HG03565 (cell line): Measurements from ENCODE around the gene PAXX.

Experiments used
- ATAC-seq: cut with Tn5 transposase; IDR thresholded peaks from one replicate; pipeline ENCODE4 v1.9.1; 2021; ENCODE audit warnings: mild to moderate bottlenecking, moderate library complexity; ENCODE audit not compliant: unreplicated experiment

The PAXX gene

DNA sequence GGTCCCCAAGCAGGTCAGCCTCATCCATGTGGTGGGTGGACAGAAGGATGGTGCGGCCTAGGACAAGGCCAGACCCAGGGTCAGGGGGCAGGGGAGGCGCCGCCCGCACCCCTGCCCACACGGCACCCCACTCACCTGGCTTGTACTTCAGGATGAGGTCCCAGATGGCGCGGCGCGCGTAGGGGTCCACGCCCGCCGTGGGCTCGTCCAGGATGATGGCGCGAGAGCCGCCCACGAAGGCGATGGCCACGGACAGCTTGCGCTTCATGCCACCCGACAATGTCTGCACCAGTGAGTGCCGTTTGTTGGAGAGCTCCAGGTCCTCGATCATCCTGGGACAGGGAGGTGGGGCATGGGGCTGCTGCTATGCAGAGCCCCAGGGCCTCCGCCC lies 23.3 kb downstream of the PAXX start:
- no peak for ATAC-seq

DNA sequence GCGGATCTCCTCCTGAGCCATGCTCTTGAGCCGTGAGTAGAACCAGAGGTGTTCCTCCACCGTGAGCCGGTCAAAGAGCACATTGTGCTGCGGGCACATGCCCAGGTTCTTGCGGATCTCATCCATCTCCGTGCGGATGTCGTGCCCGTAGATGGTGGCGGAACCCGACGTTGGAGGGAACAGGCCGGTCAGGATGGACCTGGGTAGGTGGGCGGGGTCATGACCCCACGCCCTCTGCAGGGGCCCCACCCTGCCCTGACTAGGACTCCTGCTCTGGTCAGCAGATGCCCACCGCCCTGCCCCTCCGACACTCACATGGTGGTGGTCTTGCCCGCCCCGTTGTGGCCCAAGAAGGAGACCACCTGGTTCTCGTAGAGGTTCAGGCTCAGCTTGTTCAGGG lies 23.8 kb downstream of the PAXX start:
- ATAC-seq = no peak

DNA sequence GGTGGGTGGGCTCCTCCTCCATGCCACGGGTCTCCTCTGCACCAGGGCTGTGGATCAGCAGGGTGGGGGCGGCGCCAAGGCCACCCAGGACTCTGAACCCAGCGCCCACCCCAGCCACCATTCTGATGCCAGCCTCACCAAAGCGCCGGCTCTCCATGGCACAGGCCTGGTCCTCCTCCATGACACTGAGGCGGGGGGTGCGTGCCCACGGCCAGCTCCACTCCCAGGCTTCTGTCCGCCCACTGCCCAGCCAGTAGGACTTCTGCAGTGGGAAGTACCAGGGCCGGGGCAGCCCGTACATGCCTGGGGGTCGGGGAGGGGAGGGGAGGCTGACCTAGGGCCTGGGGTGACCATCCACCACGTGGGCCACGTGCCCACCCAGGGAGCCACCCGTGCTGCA lies 24.2 kb downstream of the PAXX start:
- no peak for ATAC-seq

DNA sequence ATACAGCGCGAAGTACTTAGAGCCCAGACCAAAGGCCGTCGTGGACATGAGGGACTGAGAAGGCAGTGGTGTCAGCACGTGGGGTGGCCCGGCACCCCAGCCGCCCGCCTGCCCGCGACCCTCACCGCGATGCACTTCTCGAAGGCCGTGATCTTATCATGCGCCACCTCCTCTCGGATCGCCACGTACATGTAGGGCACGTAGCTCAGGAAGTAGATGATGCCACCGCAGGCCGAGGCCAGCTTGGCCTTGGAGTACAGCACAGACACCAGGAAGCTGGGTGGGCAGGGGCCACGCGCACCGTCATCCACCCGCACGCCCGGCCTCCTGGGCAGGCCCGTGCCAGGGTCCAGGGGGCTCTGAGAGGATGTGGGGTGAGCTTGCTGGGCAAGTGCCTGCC lies 24.8 kb downstream of the PAXX start:
- no peak for ATAC-seq

DNA sequence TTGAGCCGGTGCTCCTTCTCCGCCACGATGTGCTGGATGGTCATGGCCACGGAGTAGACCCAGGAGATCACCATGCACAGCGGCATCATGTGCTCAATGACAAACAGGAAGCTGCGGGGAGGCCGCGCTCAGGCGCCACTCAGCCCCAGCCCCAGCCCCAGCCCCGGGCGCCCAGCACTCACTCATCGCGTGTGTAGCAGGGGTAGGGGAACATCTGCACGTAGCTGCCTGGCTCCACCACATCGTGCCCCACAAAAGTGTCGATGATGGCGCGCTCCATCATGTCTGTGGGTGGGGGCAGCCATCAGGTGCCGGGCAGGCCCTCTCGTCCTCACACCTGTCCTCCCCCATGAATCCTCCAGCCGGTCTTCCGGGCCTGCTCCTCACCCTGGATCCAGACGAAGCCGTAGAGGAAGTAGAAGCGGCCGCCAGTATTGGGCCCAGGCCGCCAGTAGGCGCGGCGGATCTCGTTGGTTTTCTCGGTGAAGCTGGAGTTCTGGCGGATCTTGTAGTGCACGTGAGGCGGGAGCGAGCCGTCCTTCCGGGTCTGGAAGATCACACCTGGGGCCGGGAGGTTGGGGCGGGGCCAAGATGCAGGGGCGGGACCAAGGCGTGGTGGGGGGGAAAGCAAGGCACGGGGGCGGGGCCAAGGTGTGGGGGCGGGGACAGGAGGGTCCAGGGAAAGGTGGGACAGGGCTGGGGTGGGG lies 25.7 kb downstream of the PAXX start:
- no peak for ATAC-seq

DNA sequence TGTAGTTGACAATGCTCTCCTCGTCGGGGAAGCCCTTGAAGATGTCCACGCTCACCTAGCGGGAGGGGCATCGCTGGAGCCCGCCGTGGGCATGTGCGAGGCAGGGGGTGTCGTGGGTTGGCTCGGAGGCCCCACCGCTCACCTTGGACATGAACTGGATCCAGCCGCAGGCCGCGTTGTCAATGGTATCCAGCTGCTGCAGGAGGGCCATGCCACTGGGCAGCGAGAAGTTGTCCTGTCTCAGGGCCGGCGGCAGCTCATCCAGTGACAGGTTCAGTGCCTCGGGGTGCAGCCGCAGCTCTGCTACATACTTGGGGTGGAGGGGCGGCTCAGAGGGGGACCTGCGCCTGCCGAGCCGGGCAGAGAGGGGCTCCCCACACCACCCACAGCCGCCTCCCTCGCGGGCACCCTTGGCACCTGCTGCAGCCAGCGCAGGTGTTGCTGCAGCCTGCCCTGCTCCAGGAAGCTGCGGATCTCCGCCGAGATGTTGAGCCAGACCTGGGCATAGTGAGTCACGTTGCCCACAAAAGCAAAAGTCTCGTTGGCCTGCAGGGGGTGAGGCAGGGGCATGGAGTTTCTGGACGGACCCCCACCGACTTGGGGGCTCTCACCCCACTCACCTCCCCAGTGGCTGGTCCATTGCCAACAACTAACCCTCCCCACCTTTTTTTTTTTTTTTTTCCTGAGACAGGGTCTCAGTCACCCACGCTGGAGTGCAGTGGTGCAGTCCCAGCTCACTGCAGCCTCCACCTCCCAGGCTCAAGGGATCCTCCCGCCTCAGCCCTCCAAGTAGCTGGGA lies 26.7 kb downstream of the PAXX start:
- no peak for ATAC-seq

DNA sequence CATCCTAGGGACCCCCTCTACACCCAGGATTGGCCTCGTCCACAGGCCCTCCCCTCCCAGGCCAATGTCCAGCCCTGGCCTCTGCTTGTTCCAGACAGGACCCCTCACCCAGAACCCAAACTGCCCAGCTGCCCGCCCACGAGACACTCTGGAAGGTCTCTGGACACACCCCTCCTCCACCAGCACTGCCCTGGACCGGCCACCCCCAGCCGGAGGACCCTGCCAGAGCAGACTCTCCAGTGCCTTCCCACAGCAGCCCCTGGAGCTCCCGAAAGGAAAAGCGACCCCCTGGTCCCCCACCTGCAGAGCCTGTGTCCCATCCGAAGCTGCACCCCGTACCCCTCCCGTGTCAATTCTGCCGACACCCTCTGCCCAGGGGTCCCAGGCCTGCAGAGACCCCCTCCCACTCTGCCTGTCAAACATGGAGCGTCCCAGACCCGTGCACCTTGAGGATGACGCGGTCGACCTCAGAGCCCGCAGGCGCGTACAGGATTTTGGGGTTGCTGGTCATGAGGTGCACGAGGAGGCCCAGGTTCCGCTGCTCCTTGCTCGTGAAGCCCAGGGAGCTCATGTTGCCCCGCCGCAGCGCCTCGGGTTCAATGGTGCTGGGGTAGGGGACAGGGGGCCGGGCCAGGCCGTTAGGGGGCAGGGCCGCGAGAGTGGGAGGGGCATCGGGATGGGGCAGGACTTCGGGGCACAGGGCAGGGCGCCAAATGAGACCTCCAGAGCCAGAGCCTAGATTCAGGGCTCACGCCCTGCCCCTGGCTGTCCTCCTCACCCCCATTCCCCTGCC lies 27.9 kb downstream of the PAXX start:
- no peak for ATAC-seq

DNA sequence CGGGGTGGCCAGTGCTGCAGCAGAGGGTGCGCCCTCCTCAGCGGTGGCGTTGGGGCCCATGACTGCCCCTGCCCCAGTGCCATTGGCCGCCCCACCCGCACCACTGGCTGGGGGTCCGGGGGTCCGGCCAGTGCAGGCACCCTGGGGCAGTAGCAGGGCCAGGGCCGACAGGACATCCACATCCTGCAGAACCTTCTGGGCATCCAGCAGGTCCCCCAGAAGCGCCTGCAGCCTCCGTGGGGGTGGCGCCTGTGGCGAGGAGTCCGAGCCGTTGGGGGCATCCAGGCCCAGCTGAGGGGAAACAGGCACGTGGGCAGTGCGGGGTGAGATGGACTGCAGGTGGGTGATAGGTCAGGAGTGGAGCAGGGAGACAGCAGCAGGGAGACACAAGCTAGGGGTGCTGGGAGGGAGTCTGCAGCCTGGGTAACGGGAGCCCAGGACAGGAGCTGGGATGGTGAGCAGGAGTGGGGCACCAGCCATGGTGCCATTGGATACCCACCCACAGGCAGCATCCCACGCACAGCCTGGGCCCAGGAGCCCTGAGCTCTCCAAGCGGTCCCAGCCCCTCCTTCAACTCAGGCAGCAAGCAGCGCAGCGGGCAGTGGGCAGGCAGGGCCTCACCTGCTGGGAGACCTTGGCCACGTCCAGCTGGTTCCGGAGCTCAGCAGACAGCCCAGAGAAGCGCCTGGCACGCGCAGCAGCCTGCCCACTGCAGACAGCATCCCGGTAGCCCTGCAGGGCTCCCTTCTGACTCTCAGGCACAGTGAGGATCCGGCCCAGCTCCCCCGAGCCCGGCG lies 28.7 kb downstream of the PAXX start:
- no peak for ATAC-seq

DNA sequence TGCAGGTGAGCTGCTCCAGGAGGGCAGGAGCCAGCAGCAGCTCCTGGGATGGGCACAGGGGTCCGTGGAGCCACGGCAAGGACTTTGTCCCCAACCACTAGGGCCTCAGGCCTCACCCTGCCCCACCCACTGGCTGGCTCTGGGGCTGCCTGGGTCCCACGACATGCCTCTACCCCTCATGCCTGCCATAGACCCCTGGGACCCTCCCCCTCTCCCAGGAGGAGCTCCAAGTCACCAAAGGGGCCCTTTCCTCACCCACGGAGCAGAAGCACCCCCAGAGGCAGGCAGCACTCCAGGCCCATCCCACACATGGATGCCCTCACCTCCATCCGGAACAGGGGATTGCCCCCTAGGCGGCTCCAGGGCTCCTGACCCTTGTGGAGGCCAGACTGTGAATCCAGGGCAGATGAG lies 29.4 kb downstream of the PAXX start:
- ATAC-seq = no peak

DNA sequence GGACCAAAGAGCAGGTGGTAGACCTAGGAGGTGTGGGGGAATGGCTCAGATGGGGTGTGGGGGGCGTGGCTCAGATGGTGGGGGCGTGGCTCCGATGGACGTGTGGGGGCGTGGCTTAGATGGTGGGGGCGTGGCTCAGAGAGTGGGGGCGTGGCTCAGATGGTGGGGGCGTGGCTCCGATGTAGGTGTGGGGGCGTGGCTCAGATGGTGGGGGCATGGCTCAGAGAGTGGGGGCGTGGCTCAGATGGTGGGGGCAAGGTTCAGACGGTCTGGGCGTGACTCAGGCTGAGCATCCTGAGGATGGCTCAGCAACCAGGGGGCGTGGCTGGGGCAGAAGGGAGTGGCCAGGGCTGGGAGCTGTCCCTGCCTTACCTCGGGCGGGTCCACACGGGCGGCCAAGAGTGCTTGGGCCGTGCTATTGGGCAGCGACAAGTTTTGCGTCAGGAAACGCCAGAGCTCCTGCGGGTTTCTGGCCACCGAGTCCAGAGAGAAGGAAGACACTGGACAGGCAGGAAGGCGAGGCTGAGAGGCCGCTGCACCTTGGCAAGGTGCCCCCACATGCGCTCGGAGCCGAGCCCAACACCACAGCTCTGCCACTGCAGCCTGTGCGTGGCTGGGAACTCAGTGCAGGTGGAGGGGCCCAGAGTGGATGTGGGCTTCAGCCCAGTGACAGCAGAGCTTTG lies 29.9 kb downstream of the PAXX start:
- ATAC-seq = no peak

DNA sequence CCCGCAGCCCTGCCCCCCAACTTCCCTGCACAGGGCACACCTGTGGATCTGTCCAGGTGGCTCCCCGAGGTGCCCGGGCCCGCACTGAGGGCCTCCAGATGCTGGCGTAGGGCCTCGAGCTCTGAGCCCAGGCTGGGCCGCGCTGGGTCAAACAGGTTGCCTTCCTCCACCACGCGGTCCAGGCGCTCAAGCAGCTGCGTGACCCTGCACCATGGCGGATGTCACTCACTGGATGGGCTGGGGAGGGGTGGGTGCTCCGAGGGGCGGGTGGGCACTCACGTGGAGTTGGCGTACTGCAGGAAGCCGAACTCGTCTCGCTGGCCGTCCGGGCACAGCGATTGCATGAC lies 30.4 kb downstream of the PAXX start:
- ATAC-seq = no peak

DNA sequence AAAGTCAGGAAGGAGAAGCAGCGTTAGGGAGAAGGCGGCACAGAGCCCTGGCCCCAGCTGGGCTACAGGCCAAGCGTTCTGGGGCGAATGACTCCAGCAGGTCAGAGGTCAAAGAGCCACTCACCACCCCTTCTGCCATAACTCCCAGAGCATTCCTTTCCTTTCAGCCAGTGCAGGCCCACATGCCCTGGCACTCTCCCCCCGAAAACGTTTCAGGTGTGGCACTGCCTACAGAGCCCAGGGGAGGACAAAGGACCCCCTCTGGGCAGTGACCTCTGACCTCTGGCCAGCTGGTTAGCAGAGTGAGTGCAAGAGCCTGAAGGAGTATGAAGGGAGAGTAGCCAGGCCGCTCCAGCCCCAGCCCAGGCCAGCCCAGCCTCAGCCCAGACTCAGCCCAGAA lies 30.9 kb downstream of the PAXX start:
- ATAC-seq = no peak

DNA sequence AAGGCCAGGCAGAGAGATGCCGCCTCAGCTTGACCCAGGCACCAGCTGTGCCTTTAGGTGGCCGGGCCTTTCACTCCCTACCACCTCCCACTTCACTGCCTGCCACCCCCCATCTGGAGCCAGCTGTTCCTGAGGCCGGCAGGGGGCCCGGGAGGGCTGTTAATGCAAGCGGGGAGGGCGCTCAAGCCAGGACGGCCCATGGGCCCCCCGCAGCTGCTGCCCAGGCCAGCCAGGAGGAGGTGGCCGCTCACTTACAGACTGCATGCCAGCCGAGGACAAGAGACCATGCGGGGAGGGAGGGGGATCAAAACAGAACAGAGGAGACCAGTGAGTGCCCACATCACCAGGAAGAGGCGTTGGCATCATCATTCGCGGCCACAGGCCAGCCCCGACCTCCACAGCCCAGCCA lies 31.4 kb downstream of the PAXX start:
- ATAC-seq = no peak

DNA sequence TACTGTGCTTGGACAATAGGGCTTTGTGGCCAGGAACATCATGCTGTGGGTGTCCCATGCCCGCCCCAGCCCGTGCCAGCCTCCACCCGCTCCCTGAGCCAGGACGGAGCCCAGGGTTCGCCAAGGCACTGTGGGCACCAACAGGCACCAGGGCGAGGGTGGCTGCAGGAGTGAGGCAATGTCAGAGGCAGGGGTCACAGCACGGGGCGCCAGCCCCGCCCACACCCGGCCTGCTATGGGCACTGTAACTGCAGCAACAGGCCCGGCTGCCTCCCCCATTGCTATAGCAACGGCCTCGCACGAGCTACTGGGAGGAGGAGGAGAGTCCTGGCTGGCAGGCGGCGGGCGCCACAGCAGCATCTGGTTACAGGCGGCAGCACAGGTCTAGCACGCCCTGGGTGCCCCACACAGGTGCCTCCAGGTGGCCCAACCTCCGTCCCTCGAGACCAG lies 33.3 kb downstream of the PAXX start:
- ATAC-seq = no peak

DNA sequence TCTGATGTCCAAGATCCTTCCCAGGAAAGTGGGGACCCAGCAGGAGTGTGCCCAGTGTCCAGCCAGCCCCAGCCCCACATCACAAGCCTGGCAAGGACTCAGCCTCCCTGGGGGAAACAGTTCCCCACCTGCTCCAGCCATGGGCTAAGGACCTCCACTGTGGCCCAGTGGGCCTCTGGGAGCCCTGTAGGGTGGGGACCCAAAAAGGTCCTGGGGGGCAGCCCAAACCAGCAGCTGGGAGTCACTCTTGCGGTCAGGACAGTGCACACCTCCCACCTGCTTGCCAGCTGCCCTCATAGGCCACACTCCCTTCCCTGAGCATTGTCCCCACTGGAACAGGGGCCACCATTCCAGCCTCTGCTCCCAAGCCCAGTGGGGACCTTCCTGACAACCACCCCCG lies 34.2 kb downstream of the PAXX start:
- no peak for ATAC-seq

DNA sequence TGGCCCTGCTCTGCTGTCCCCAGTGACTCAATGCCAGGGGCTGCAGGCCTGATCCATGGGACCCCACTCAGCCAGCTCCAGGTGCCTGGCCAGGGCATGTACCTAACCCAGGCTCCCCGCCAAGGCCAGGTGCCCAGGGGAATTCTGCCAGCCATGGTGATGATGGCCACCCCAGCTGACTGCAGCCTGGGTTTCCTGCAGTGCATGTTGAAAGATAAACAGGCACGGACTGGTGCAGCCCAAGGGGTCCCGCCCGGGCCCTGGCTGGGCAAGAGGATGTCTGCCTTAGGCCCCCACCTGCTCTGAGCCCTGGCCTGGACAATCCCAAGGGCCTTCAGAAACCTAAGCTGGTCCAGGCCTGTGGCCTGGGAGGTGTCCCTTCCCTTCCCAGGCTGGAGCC lies 34.6 kb downstream of the PAXX start:
- no peak for ATAC-seq

DNA sequence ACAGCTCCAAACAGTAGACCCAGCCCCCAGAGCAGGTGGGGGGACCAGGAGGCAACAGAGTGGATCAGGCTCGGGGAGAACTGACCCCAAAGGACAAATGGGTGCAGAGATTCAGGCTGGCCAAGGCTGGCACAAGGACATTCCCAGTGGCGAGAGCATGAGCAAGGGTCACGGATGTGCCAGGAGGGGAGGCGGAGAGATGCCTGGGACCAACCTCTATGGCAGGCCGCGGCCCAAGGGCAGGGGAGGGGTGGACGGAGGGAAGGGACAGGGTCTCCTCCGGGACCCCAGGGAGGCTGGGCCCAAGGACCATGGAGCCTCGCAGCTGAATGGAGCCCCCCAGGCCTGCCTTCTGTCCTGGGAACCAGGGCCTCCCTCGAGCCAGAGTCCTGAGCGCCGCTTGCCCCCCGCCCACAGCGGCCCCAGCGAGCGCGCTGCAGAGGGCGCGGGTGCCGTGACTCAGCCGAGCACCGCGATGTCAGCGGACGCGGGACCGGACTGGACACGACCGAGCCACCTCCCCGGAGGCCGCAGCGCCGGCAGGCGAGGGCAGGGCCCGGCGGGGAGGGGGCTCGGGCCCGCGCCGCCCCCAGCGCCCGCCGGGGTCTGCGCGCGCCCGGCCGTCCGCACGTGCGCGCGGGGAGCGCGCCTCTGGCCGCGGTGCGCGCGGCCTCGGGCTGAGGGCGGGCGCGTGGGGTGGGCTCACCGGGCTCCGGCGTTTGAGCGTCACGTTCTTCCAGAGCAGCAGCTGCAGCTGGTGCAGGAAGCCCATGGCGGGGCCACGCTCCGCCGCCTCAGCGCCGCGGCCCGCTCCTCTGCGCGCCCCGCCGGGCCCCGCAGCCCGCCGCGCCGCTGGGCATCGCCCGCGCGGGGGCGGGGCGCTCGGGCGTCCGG lies 35.4 kb downstream of the PAXX start, which contains the start of gene ABCA2:
ABCA2 (minus strand) TSS at position 869 of the 894 bp plus-strand sequence; CDS start at position 772, 97 bp downstream.
- no peak for ATAC-seq

DNA sequence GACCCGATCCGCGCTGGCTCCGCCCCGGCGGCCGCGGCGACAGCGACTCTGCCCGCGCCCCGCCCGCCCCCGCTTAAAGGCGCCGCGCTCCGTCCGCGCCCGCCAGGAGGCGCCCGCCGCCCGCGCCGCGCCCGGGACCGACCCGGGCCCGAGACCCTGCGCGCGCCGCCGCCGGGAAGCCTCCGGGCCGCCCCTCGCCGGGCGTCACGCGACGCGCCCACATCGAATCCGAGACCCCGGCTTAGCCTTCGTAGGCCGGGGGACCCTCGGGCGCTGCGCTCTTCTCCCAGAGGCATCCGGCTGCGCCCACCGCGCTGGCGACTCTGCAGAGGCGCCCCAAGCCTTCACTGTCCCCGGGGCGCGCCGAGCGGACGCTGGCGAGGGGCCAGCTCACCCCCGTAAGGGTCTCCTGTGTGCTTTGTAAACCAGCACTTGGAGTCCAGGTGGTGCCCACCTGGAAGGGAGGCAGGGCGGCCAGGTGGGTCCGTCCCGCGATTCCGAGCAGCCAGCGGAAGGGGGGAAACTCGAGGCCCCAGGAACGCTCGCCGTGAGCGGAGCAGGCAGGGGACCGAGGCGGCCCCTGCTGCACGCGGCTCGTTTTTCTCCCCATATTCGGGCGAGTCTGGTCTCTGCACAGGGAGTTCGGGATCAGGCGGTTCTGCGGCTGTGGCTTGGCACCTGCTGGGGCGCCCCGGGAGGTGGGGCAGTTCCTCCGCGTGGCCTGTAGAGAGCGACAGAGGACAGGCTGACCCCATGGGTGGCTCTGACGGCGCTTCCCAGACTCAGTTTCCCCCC lies 36.2 kb downstream of the PAXX start:
- no peak for ATAC-seq
